Neural cell (in vitro differentiated cells): ENCODE measurements around the gene PLSCR2. TPM values are rescaled to one million over a fixed set of nuclear protein-coding genes. Genes with fewer than 3 reads are reported as not detected.

Experiments used
- H2AFZ ChIP-seq: fragments of 200-600, 300-800 bp; sonication (generic), shearing (Covaris generic); 2 replicates; pipeline ENCODE4 v1.6.0; 2014; ENCODE audit warnings: low read depth, mild to moderate bottlenecking, antibody characterized with exemption, low read length, moderate library complexity
- H3F3A ChIP-seq: fragments of 200-600 bp; shearing (Covaris generic); 2 replicates; pipeline ENCODE4 v1.6.1; 2016; ENCODE audit warnings: mild to moderate bottlenecking, moderate library complexity, mixed read lengths, antibody characterized with exemption, low read length; ENCODE audit not compliant: insufficient read depth, poor library complexity, severe bottlenecking
- H3K27ac ChIP-seq: fragments of 200-600, 300-800 bp; sonication (generic), shearing (Covaris generic); 2 replicates; pipeline ENCODE4 v1.5.1; 2014; ENCODE audit warnings: mild to moderate bottlenecking, low read length, moderate library complexity
- H3K27me3 ChIP-seq: fragments of 300-800, 200-600 bp; sonication (generic), shearing (Covaris generic); 2 replicates; pipeline ENCODE4 v1.6.0; 2014; ENCODE audit warnings: mild to moderate bottlenecking, low read depth, low read length, moderate library complexity; ENCODE audit not compliant: insufficient read depth
- H3K36me3 ChIP-seq: fragments of 300-800, 200-600 bp; sonication (generic), shearing (Covaris generic); 2 replicates; pipeline ENCODE4 v1.5.1; 2014; ENCODE audit warnings: mild to moderate bottlenecking, antibody characterized with exemption, low read length, moderate library complexity; ENCODE audit not compliant: insufficient read depth
- H3K4me2 ChIP-seq: fragments of 300-800, 200-600 bp; sonication (generic), shearing (Covaris generic); 2 replicates; pipeline ENCODE4 v1.6.0; 2014; ENCODE audit warnings: mild to moderate bottlenecking, low read length
- H3K4me3 ChIP-seq: fragments of 300-800, 200-600 bp; sonication (generic), shearing (Covaris generic); 2 replicates; pipeline ENCODE4 v1.5.1; 2014; ENCODE audit warnings: mild to moderate bottlenecking, low read length, moderate library complexity
- H3K79me2 ChIP-seq: fragments of 200-600 bp; shearing (Covaris generic); replicated peaks from 2 replicates; pipeline ENCODE4 v1.6.0; 2014; ENCODE audit warnings: mild to moderate bottlenecking, low read length, moderate library complexity; ENCODE audit not compliant: insufficient read depth
- H3K9ac ChIP-seq: fragments of 300-800, 200-600 bp; sonication (generic), shearing (Covaris generic); 2 replicates; pipeline ENCODE4 v1.6.1; 2016; ENCODE audit warnings: mild to moderate bottlenecking, low read length, mixed read lengths
- H3K9me2 ChIP-seq: fragments of 200-600 bp; shearing (Covaris generic); 2 replicates; pipeline ENCODE4 v1.6.1; 2016; ENCODE audit warnings: mild to moderate bottlenecking, low read length, mixed read lengths; ENCODE audit not compliant: insufficient read depth
- H3K9me3 ChIP-seq: fragments of 200-600, 300-800 bp; sonication (generic), shearing (Covaris generic); 2 replicates; pipeline ENCODE4 v1.6.1; 2016; ENCODE audit warnings: mild to moderate bottlenecking, mixed run types, low read length, moderate library complexity, mixed read lengths
- H4K20me1 ChIP-seq: fragments of 200-600 bp; shearing (Covaris generic); 2 replicates; pipeline ENCODE4 v1.6.1; 2016; ENCODE audit warnings: mild to moderate bottlenecking, mixed run types; ENCODE audit not compliant: insufficient read depth
- CTCF ChIP-seq: fragments of 450-650 bp; IDR thresholded peaks from 2 replicates; pipeline ENCODE4 v1.5.1; 2014; ENCODE audit warnings: antibody characterized with exemption, mild to moderate bottlenecking, moderate library complexity; ENCODE audit not compliant: poor library complexity, severe bottlenecking
- EP300 ChIP-seq: fragments of 450-650 bp; conservative IDR thresholded peaks from 2 replicates; pipeline ENCODE4 v1.6.1; 2014; ENCODE audit warnings: antibody characterized with exemption, mild to moderate bottlenecking, moderate library complexity; ENCODE audit not compliant: poor library complexity, severe bottlenecking
- EZH2 ChIP-seq: fragments of 200-600, 300-800 bp; shearing (Covaris generic), sonication (generic); IDR thresholded peaks from 2 replicates; pipeline ENCODE4 v1.6.1; 2014; ENCODE audit warnings: antibody characterized with exemption, low read length, borderline replicate concordance, mild to moderate bottlenecking; ENCODE audit not compliant: insufficient read depth, poor library complexity, severe bottlenecking
- MXI1 ChIP-seq: fragments of 450-650 bp; conservative IDR thresholded peaks from 2 replicates; pipeline ENCODE4 v1.6.1; 2014; ENCODE audit warnings: antibody characterized with exemption, mild to moderate bottlenecking; ENCODE audit not compliant: poor library complexity, severe bottlenecking
- POLR2AphosphoS5 ChIP-seq: IDR thresholded peaks from 2 replicates; pipeline ENCODE4 v1.6.1; 2012
- RAD21 ChIP-seq: fragments of 450-650 bp; conservative IDR thresholded peaks from 2 replicates; pipeline ENCODE4 v1.6.1; 2014; ENCODE audit warnings: antibody characterized with exemption, mild to moderate bottlenecking, moderate library complexity
- REST ChIP-seq: IDR thresholded peaks from 2 replicates; pipeline ENCODE4 v1.6.1; 2012; ENCODE audit warnings: borderline replicate concordance
- SMC3 ChIP-seq: fragments of 450-650 bp; conservative IDR thresholded peaks from 2 replicates; pipeline ENCODE4 v1.6.1; 2014; ENCODE audit warnings: antibody characterized with exemption, mild to moderate bottlenecking, moderate library complexity; ENCODE audit not compliant: poor library complexity
- TAF1 ChIP-seq: IDR thresholded peaks from 2 replicates; pipeline ENCODE4 v1.6.1; 2012; ENCODE audit warnings: low read depth
- polyA plus RNA-seq: library from polyadenylated mRNA; depleted of rRNA; stranded (reverse); fragments of >200 nt; gene quantifications from 2 replicates; pipeline ENCODE4 v1.2.3, GENCODE V29; 2014

PLSCR2 gene
- polyA plus RNA-seq, 1 donor from 2014 or later: not detected

- Histone ChIP-seq H3K27ac (no peak overlapping the region), H3K9me3 (no peaks in the 10 kb centered on the region), H3K36me3 (no peaks in the 10 kb centered on the region), H3K4me2 (no peak overlapping the region), H3F3A (no peaks in the 10 kb centered on the region), H4K20me1 (no peaks in the 10 kb centered on the region), H3K79me2 (no peaks in the 10 kb centered on the region), H3K4me3 (no peak overlapping the region), H3K27me3 (no peaks in the 10 kb centered on the region), H3K9me2 (no peaks in the 10 kb centered on the region), H3K9ac (no peak overlapping the region), H2AFZ (no peak overlapping the region)
- TF ChIP-seq CTCF (no peak), MXI1 (no peak), TAF1 (no peak), POLR2AphosphoS5 (no peak), EP300 (no peak), REST (no peak), RAD21 (no peak), EZH2 (no peak), SMC3 (no peak)
Measured at GRCh38 chr3:146471012-146471411, 1.7 kb upstream of the PLSCR2 start.

- Histone ChIP-seq H3K27ac (no peak overlapping the region), H3K9me2 (no peaks in the 10 kb centered on the region), H3K4me3 (no peak overlapping the region), H3K79me2 (no peaks in the 10 kb centered on the region), H3F3A (no peaks in the 10 kb centered on the region), H3K9me3 (no peaks in the 10 kb centered on the region), H3K9ac (no peak overlapping the region), H4K20me1 (no peaks in the 10 kb centered on the region), H3K4me2 (no peak overlapping the region), H2AFZ (no peak overlapping the region), H3K36me3 (no peaks in the 10 kb centered on the region), H3K27me3 (no peaks in the 10 kb centered on the region)
- TF ChIP-seq REST: no peak
- no peak for TF ChIP-seq CTCF
- TF ChIP-seq EZH2: no peak
- no peak for TF ChIP-seq EP300
Measured at GRCh38 chr3:146470425-146470990, 1.1 kb upstream of the PLSCR2 start.
